ENCODE results near the gene CUTA. TPM values are rescaled to one million over a fixed set of nuclear protein-coding genes. Genes with fewer than 3 reads are reported as not detected.

Gene CUTA
- polyA plus RNA-seq, 1 donor from 2014 or later = 343 TPM

DNA sequence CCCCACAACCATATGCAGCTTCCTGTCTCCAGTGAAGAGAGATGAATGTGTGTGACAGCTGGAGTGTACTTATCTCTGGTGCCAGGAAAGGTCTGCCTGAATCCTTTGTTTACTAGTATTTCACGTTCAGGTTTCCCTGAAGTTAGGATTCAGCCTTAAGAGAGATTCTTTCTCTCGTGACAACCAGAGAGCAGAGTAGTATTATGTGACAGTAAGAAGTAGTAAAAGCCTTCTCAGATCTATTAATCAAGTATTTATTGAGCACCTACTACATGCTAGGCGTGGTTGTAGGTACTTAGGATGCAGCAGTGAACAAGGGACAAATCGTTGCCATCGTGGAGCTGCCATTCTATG lies 25.3 kb downstream of the CUTA start:
- no peaks in the 10 kb centered on the region for H4K20me1 ChIP-seq (ENCODE audit: insufficient read depth)
- H3F3A ChIP-seq (ENCODE audit: insufficient read depth, low read length, poor library complexity, severe bottlenecking) = no peaks in the 10 kb centered on the region
- H3K4me3 ChIP-seq (ENCODE audit: low read length) = peak overlapping the region; percentile 74
- no peaks in the 10 kb centered on the region for H3K27me3 ChIP-seq (ENCODE audit: insufficient read depth, low read depth, low read length)
- TF ChIP-seq, protein P1, sequence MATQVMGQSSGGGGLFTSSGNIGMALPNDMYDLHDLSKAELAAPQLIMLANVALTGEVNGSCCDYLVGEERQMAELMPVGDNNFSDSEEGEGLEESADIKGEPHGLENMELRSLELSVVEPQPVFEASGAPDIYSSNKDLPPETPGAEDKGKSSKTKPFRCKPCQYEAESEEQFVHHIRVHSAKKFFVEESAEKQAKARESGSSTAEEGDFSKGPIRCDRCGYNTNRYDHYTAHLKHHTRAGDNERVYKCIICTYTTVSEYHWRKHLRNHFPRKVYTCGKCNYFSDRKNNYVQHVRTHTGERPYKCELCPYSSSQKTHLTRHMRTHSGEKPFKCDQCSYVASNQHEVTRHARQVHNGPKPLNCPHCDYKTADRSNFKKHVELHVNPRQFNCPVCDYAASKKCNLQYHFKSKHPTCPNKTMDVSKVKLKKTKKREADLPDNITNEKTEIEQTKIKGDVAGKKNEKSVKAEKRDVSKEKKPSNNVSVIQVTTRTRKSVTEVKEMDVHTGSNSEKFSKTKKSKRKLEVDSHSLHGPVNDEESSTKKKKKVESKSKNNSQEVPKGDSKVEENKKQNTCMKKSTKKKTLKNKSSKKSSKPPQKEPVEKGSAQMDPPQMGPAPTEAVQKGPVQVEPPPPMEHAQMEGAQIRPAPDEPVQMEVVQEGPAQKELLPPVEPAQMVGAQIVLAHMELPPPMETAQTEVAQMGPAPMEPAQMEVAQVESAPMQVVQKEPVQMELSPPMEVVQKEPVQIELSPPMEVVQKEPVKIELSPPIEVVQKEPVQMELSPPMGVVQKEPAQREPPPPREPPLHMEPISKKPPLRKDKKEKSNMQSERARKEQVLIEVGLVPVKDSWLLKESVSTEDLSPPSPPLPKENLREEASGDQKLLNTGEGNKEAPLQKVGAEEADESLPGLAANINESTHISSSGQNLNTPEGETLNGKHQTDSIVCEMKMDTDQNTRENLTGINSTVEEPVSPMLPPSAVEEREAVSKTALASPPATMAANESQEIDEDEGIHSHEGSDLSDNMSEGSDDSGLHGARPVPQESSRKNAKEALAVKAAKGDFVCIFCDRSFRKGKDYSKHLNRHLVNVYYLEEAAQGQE (IDR thresholded peaks at IDR 0.05; ENCODE audit: borderline replicate concordance) = no peak
- H2AFZ ChIP-seq (ENCODE audit: low read depth, low read length) = no peak overlapping the region
- peaks cover 42% of the 10 kb centered on the region for H3K79me2 ChIP-seq (replicated peaks; ENCODE audit: insufficient read depth, low read length)
- no peak overlapping the region for H3K27ac ChIP-seq (ENCODE audit: low read length)
- no peaks in the 10 kb centered on the region for H3K36me3 ChIP-seq (ENCODE audit: insufficient read depth, low read length)
- H3K9me2 ChIP-seq (ENCODE audit: insufficient read depth, low read length) = no peaks in the 10 kb centered on the region
- H3K9me3 ChIP-seq (ENCODE audit: low read length) = no peaks in the 10 kb centered on the region
- H3K4me2 ChIP-seq (ENCODE audit: low read length) = no peak overlapping the region
- H3K9ac ChIP-seq (ENCODE audit: low read length) = no peak overlapping the region

DNA sequence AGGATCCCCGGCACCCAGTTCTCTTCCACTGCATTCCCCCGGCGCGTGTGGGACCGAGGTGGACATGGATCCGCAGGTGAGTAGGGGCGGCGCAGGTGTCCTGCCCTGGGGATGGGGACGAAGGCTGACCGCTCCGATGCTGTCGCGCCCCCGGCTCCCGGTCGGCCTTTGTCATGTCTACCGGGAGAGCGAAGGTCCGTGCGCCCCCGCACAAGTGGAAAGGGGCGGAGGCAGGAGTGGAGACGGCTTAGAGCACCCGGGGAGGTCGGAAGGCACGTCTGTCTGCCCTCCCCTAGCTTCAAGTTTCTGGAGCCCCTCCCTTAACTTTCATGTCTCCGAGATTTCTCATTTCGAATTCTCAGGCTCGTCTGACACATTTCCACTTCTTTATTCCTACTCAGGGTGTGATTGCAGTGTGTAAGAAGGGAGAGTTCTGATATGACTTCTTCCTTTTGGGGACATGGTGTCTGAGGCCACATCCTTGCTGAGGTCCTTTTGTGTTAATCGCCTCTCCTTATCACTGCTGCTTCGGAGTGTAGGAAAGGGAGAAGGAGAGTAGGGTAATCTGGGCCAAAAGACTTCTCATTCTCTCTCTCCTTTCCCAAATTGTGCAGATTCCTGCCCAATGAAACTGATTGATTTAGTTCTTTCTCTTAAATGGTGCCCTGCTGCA lies 25.8 kb downstream of the CUTA start:
- Histone ChIP-seq H2AFZ (ENCODE audit: low read depth, low read length) (no peak overlapping the region), H3K27me3 (ENCODE audit: insufficient read depth, low read depth, low read length) (no peaks in the 10 kb centered on the region), H4K20me1 (ENCODE audit: insufficient read depth) (no peaks in the 10 kb centered on the region), H3K27ac (ENCODE audit: low read length) (no peak overlapping the region), H3K9ac (ENCODE audit: low read length) (no peak overlapping the region), H3K9me2 (ENCODE audit: insufficient read depth, low read length) (no peaks in the 10 kb centered on the region), H3K4me3 (ENCODE audit: low read length) (peak overlapping the region; percentile 74), H3K36me3 (ENCODE audit: insufficient read depth, low read length) (no peaks in the 10 kb centered on the region), H3K9me3 (ENCODE audit: low read length) (no peaks in the 10 kb centered on the region), H3K4me2 (ENCODE audit: low read length) (peak overlapping the region; percentile 54), H3F3A (ENCODE audit: insufficient read depth, low read length, poor library complexity, severe bottlenecking) (no peaks in the 10 kb centered on the region), H3K79me2 (replicated peaks; ENCODE audit: insufficient read depth, low read length) (peaks cover 42% of the 10 kb centered on the region)
- TF ChIP-seq, protein P2, sequence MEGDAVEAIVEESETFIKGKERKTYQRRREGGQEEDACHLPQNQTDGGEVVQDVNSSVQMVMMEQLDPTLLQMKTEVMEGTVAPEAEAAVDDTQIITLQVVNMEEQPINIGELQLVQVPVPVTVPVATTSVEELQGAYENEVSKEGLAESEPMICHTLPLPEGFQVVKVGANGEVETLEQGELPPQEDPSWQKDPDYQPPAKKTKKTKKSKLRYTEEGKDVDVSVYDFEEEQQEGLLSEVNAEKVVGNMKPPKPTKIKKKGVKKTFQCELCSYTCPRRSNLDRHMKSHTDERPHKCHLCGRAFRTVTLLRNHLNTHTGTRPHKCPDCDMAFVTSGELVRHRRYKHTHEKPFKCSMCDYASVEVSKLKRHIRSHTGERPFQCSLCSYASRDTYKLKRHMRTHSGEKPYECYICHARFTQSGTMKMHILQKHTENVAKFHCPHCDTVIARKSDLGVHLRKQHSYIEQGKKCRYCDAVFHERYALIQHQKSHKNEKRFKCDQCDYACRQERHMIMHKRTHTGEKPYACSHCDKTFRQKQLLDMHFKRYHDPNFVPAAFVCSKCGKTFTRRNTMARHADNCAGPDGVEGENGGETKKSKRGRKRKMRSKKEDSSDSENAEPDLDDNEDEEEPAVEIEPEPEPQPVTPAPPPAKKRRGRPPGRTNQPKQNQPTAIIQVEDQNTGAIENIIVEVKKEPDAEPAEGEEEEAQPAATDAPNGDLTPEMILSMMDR (IDR thresholded peaks at IDR 0.05; ENCODE audit: poor library complexity, severe bottlenecking) = no peak
- TF ChIP-seq RAD21 (conservative IDR thresholded peaks at IDR 0.05) = no peak
- TF ChIP-seq, protein P1 (IDR thresholded peaks at IDR 0.05; ENCODE audit: borderline replicate concordance) = no peak
- TF ChIP-seq POLR2AphosphoS5 (IDR thresholded peaks at IDR 0.05) = no peak
- peak; percentile 56 for TF ChIP-seq MXI1 (conservative IDR thresholded peaks at IDR 0.05; ENCODE audit: poor library complexity, severe bottlenecking)
